Measurements from ENCODE around the gene FRRS1. TPM values are rescaled to one million over a fixed set of nuclear protein-coding genes. Genes with fewer than 3 reads are reported as not detected.
A peak's percentile ranks its signal among the peaks of the same experiment; 100 is the strongest.

FRRS1 gene
- total RNA-seq, 1 donor: 23.2 TPM

- no peak for TF ChIP-seq CTCF (IDR thresholded peaks at IDR 0.05; ENCODE audit: extremely low read depth, low read depth, low read length)
- Histone ChIP-seq H3K4me1 (ENCODE audit: insufficient read depth, low read length) (no peaks in the 10 kb centered on the region), H3K27me3 (ENCODE audit: insufficient read depth, low read length) (no peaks in the 10 kb centered on the region), H3K79me2 (ENCODE audit: insufficient read depth, low read length) (no peaks in the 10 kb centered on the region), H3K36me3 (ENCODE audit: insufficient read depth, low read length) (no peaks in the 10 kb centered on the region), H2AFZ (ENCODE audit: low read length) (no peak overlapping the region), H3K4me3 (ENCODE audit: insufficient read depth, low read length) (no peak overlapping the region), H3K9me3 (ENCODE audit: low read depth, low read length) (no peaks in the 10 kb centered on the region), H3K27ac (ENCODE audit: low read depth, low read length) (no peak overlapping the region), H3K4me2 (ENCODE audit: insufficient read depth, low read length) (no peak overlapping the region), H4K20me1 (ENCODE audit: insufficient read depth, low read length) (no peaks in the 10 kb centered on the region)
- DNase-seq (ENCODE audit: insufficient read length, low spot score, missing footprints): no peak
These were observed 23.3 kb upstream of the FRRS1 start for GRCh38 chr1:99789715-99790114.

- Histone ChIP-seq H3K27ac (ENCODE audit: low read depth, low read length) (no peak overlapping the region), H3K4me2 (ENCODE audit: insufficient read depth, low read length) (no peak overlapping the region), H4K20me1 (ENCODE audit: insufficient read depth, low read length) (no peaks in the 10 kb centered on the region), H2AFZ (ENCODE audit: low read length) (no peak overlapping the region), H3K36me3 (ENCODE audit: insufficient read depth, low read length) (no peaks in the 10 kb centered on the region), H3K27me3 (ENCODE audit: insufficient read depth, low read length) (no peaks in the 10 kb centered on the region), H3K4me3 (ENCODE audit: insufficient read depth, low read length) (no peak overlapping the region), H3K4me1 (ENCODE audit: insufficient read depth, low read length) (no peaks in the 10 kb centered on the region), H3K9me3 (ENCODE audit: low read depth, low read length) (no peaks in the 10 kb centered on the region), H3K79me2 (ENCODE audit: insufficient read depth, low read length) (no peaks in the 10 kb centered on the region)
- DNase-seq (ENCODE audit: insufficient read length, low spot score, missing footprints): no peak
- TF ChIP-seq CTCF (IDR thresholded peaks at IDR 0.05; ENCODE audit: extremely low read depth, low read depth, low read length): no peak
These were observed 22.5 kb upstream of the FRRS1 start for GRCh38 chr1:99788896-99789295.

- Histone ChIP-seq H3K4me1 (ENCODE audit: insufficient read depth, low read length) (no peaks in the 10 kb centered on the region), H3K9me3 (ENCODE audit: low read depth, low read length) (no peaks in the 10 kb centered on the region), H2AFZ (ENCODE audit: low read length) (no peak overlapping the region), H4K20me1 (ENCODE audit: insufficient read depth, low read length) (no peaks in the 10 kb centered on the region), H3K27ac (ENCODE audit: low read depth, low read length) (no peak overlapping the region), H3K4me2 (ENCODE audit: insufficient read depth, low read length) (no peak overlapping the region), H3K79me2 (ENCODE audit: insufficient read depth, low read length) (no peaks in the 10 kb centered on the region), H3K27me3 (ENCODE audit: insufficient read depth, low read length) (no peaks in the 10 kb centered on the region), H3K36me3 (ENCODE audit: insufficient read depth, low read length) (no peaks in the 10 kb centered on the region), H3K4me3 (ENCODE audit: insufficient read depth, low read length) (no peak overlapping the region)
- DNase-seq (ENCODE audit: insufficient read length, low spot score, missing footprints): no peak
- TF ChIP-seq CTCF (IDR thresholded peaks at IDR 0.05; ENCODE audit: extremely low read depth, low read depth, low read length): no peak
These were observed 20.5 kb upstream of the FRRS1 start for GRCh38 chr1:99786751-99787501.

GRCh38 chr1:99784809-99785255 lies 18.4 kb upstream of the FRRS1 start:
- Histone ChIP-seq H3K4me3 (ENCODE audit: insufficient read depth, low read length) (no peak overlapping the region), H3K4me2 (ENCODE audit: insufficient read depth, low read length) (no peak overlapping the region), H3K36me3 (ENCODE audit: insufficient read depth, low read length) (no peaks in the 10 kb centered on the region), H3K27ac (ENCODE audit: low read depth, low read length) (no peak overlapping the region), H3K27me3 (ENCODE audit: insufficient read depth, low read length) (peaks cover 3% of the 10 kb centered on the region), H4K20me1 (ENCODE audit: insufficient read depth, low read length) (no peaks in the 10 kb centered on the region), H3K9me3 (ENCODE audit: low read depth, low read length) (no peaks in the 10 kb centered on the region), H3K4me1 (ENCODE audit: insufficient read depth, low read length) (no peaks in the 10 kb centered on the region), H2AFZ (ENCODE audit: low read length) (peak overlapping the region; percentile 23), H3K79me2 (ENCODE audit: insufficient read depth, low read length) (no peaks in the 10 kb centered on the region)
- DNase-seq (ENCODE audit: insufficient read length, low spot score, missing footprints): no peak
- no peak for TF ChIP-seq CTCF (IDR thresholded peaks at IDR 0.05; ENCODE audit: extremely low read depth, low read depth, low read length)
